HCT116 (cell line): Measurements from ENCODE around the gene ZNF488. TPM values are rescaled to one million over a fixed set of nuclear protein-coding genes. Genes with fewer than 3 reads are reported as not detected.

Experiments used
- ATAC-seq: fragments of 200-7000 bp; cut with Tn5 transposase; 2 replicates; pipeline ENCODE4 v1.9.1; 2020; ENCODE audit warnings: mild to moderate bottlenecking, moderate library complexity
- BruUV-seq: library from RNA; stranded (reverse); fragments of 400-500 nt; replicated peaks from 2 replicates; lab custom pipeline; 2021; lab: Mats Ljungman, UMichigan
- CTCF ChIA-PET: fragments of 300-600 bp; sonication (Branson Sonifier 250); formaldehyde crosslinking; loops from one replicate; lab custom pipeline; 2021; ENCODE audit warnings: antibody characterized with exemption; lab: Charles Lee
- POLR2A ChIA-PET: fragments of 300-600, 350-600 bp; sonication (Branson Sonifier 250); formaldehyde crosslinking; loops from one replicate; lab custom pipeline; 2021; ENCODE audit warnings: antibody characterized with exemption; lab: Charles Lee
- RAD21 ChIA-PET, 2 experiments: fragments of 300-600 bp; sonication (Branson Sonifier 250); formaldehyde crosslinking; loops; one replicate each; lab custom pipeline; 2023; ENCODE audit warnings: low total read pairs in 2 of 2; ENCODE audit not compliant: uncharacterized antibody in 2 of 2, unreplicated experiment in 2 of 2, low non-redundant PET in 1 of 2; lab: Charles Lee
- DNase-seq: peaks from one replicate; pipeline ENCODE4 v3.0.0-alpha.2; 2010; ENCODE audit warnings: low read depth, low spot score
- H2AFZ ChIP-seq: fragments of 200-600 bp; shearing (Covaris generic), sonication (generic); 2 replicates; pipeline ENCODE4 v1.6.1; 2017; ENCODE audit warnings: low read depth, mixed run types, mixed read lengths, antibody characterized with exemption, low read length; ENCODE audit not compliant: poor library complexity, severe bottlenecking
- H3K27ac ChIP-seq: 2 replicates; pipeline ENCODE4 v1.5.1; 2012; ENCODE audit warnings: low read depth, low read length
- H3K27me3 ChIP-seq: fragments of 200-600 bp; sonication (generic); 2 replicates; pipeline ENCODE4 v1.6.1; 2016; ENCODE audit warnings: mixed run types, low read length, mixed read lengths; ENCODE audit not compliant: insufficient read depth
- H3K36me3 ChIP-seq, 2 experiments: fragments of 200-500 bp in 1 of 2; fragments of 200-600 bp in 1 of 2; sonication (Bioruptor generic) in 1 of 2; sonication (generic) in 1 of 2; 2 replicates each; pipeline versions ENCODE4 v1.5.1 to v1.6.1; 2014 to 2016; ENCODE audit warnings: low read length in 2 of 2, inconsistent platforms in 1 of 2, mixed read lengths in 1 of 2, mixed run types in 1 of 2; ENCODE audit not compliant: insufficient read depth in 2 of 2, control insufficient read depth in 1 of 2
- H3K4me1 ChIP-seq, 2 experiments: fragments of 200-600 bp in 1 of 2; sonication (generic) in 1 of 2; 2 replicates each; pipeline versions ENCODE4 v1.5.1 to v1.6.1; 2012 to 2017; ENCODE audit warnings: low read length in 2 of 2, inconsistent platforms in 1 of 2, mild to moderate bottlenecking in 1 of 2, mixed read lengths in 1 of 2, mixed run types in 1 of 2, moderate library complexity in 1 of 2; ENCODE audit not compliant: insufficient read depth in 2 of 2, control insufficient read depth in 1 of 2
- H3K4me2 ChIP-seq: fragments of 200-600 bp; sonication (generic); 2 replicates; pipeline ENCODE4 v1.6.1; 2017; ENCODE audit warnings: mixed run types, low read length, mixed read lengths
- H3K4me3 ChIP-seq, 2 experiments: fragments of 200-600 bp in 1 of 2; sonication (generic) in 1 of 2; replicated peaks in 1 of 2; 2 replicates each; pipeline ENCODE4 v1.5.1; 2011 to 2016; ENCODE audit warnings: low read length in 2 of 2, control low read depth in 1 of 2, low read depth in 1 of 2, mild to moderate bottlenecking in 1 of 2, mixed read lengths in 1 of 2, mixed run types in 1 of 2
- H3K79me2 ChIP-seq: fragments of 200-600 bp; sonication (generic); 2 replicates; pipeline ENCODE4 v1.6.1; 2017; ENCODE audit warnings: mild to moderate bottlenecking, mixed run types, low read length, moderate library complexity, mixed read lengths; ENCODE audit not compliant: insufficient read depth
- H3K9ac ChIP-seq: fragments of 200-600 bp; sonication (generic); 2 replicates; pipeline ENCODE4 v1.6.1; 2016; ENCODE audit warnings: low read length, mixed read lengths
- H3K9me2 ChIP-seq: fragments of 200-600 bp; sonication (generic), shearing (Covaris generic); 2 replicates; pipeline ENCODE4 v1.6.1; 2017; ENCODE audit warnings: mixed run types, mild to moderate bottlenecking, moderate library complexity; ENCODE audit not compliant: insufficient read depth
- H3K9me3 ChIP-seq, 2 experiments: fragments of 200-500 bp in 1 of 2; fragments of 200-600 bp in 1 of 2; sonication (Bioruptor generic) in 1 of 2; sonication (generic) in 1 of 2; 2 replicates each; pipeline ENCODE4 v1.6.1; 2014 to 2017; ENCODE audit warnings: low read length in 2 of 2, mixed read lengths in 2 of 2, inconsistent platforms in 1 of 2, low read depth in 1 of 2, mild to moderate bottlenecking in 1 of 2, mixed run types in 1 of 2, moderate library complexity in 1 of 2; ENCODE audit not compliant: control insufficient read depth in 1 of 2, insufficient read depth in 1 of 2
- H4K20me1 ChIP-seq: fragments of 200-600 bp; sonication (generic), shearing (Covaris generic); 2 replicates; pipeline ENCODE4 v1.6.1; 2017; ENCODE audit warnings: mixed run types, mild to moderate bottlenecking, moderate library complexity; ENCODE audit not compliant: insufficient read depth
- CEBPB ChIP-seq: IDR thresholded peaks from 2 replicates; pipeline ENCODE4 v1.6.1; 2012; ENCODE audit warnings: low read depth
- EGR1 ChIP-seq: IDR thresholded peaks from 2 replicates; pipeline ENCODE4 v1.6.1; 2012; ENCODE audit warnings: low read depth
- ELF1 ChIP-seq: IDR thresholded peaks from 2 replicates; pipeline ENCODE4 v1.6.1; 2012; ENCODE audit warnings: low read depth, borderline replicate concordance
- POLR2AphosphoS5 ChIP-seq: IDR thresholded peaks from 2 replicates; pipeline ENCODE4 v1.6.1; 2011; ENCODE audit warnings: mild to moderate bottlenecking, low read depth, low read length, moderate library complexity
- REST ChIP-seq: IDR thresholded peaks from 2 replicates; pipeline ENCODE4 v1.6.1; 2012; ENCODE audit warnings: low read depth
- SIN3A ChIP-seq: IDR thresholded peaks from 2 replicates; pipeline ENCODE4 v1.6.1; 2012; ENCODE audit warnings: low read depth
- SRF ChIP-seq: IDR thresholded peaks from 2 replicates; pipeline ENCODE4 v1.6.1; 2012; ENCODE audit warnings: low read depth
- TCF7L2 ChIP-seq: IDR thresholded peaks from 2 replicates; pipeline ENCODE4 v1.7.0; 2011; ENCODE audit warnings: borderline replicate concordance, inconsistent platforms; ENCODE audit not compliant: insufficient read depth, insufficient read length; ENCODE audit errors: extremely low read depth
- ZBTB33 ChIP-seq: IDR thresholded peaks from 2 replicates; pipeline ENCODE4 v1.6.1; 2011; ENCODE audit warnings: mild to moderate bottlenecking, low read length, moderate library complexity; ENCODE audit not compliant: insufficient replicate concordance; ENCODE audit errors: extremely low read depth
- intact Hi-C: fragments of 100-400 bp; cut with micrococcal nuclease; formaldehyde crosslinking; loops from 2 replicates; pipeline ENCODE4 v1.10.0; 2022
- total RNA-seq: library from RNA; stranded (reverse); gene quantifications from one replicate; pipeline ENCODE4 v1.2.1, GENCODE V29; 2021; ENCODE audit not compliant: unreplicated experiment

ZNF488 gene
- total RNA-seq, 1 experiment from 2014 or later = 3.9 TPM

- no peaks in the 10 kb centered on the region for H3K27me3 ChIP-seq
- ChIA-PET RAD21 (no interaction called here), POLR2A (no interaction called here), CTCF (no interaction called here)
- H3K27ac ChIP-seq = no peak overlapping the region
- H3K9ac ChIP-seq = no peak overlapping the region
- no peaks in the 10 kb centered on the region for H3K9me3 ChIP-seq
- H4K20me1 ChIP-seq = no peaks in the 10 kb centered on the region
- ATAC-seq (no peak), DNase-seq (no peak)
- H3K79me2 ChIP-seq = no peaks in the 10 kb centered on the region
- no peaks in the 10 kb centered on the region for H3K9me2 ChIP-seq
- H2AFZ ChIP-seq = no peak overlapping the region
- no TSS peak for BruUV-seq
- no peaks in the 10 kb centered on the region for H3K36me3 ChIP-seq
- no peak for TF ChIP-seq CEBPB
- TF ChIP-seq ELF1 = no peak
- no peak for TF ChIP-seq EGR1
- no peak for TF ChIP-seq ZBTB33
- intact Hi-C loops = no loop called here
- H3K4me1 ChIP-seq = no peaks in the 10 kb centered on the region
- no peak overlapping the region for H3K4me2 ChIP-seq
- H3K4me3 ChIP-seq = no peak overlapping the region
These were observed 35.2 kb downstream of the ZNF488 start for GRCh38 chr10:47348661-47349470.

- ATAC-seq (no peak), DNase-seq (no peak)
- intact Hi-C loops = no loop called here
- H3K4me1 ChIP-seq = no peaks in the 10 kb centered on the region
- ChIA-PET POLR2A (no interaction called here), CTCF (interaction anchor here (0.9 kb wide), 1 partner anchor 13 kb away, joined by 3 read pairs; no protein-coding TSS in a partner anchor), RAD21 (no interaction called here)
- no peaks in the 10 kb centered on the region for H3K9me3 ChIP-seq
- no peaks in the 10 kb centered on the region for H3K27me3 ChIP-seq
- no peaks in the 10 kb centered on the region for H3K9me2 ChIP-seq
- H2AFZ ChIP-seq = no peak within 1 kb of the TSS
- no TSS peak for BruUV-seq
- no peaks in the 10 kb centered on the region for H3K79me2 ChIP-seq
- H3K4me2 ChIP-seq = no peak within 1 kb of the TSS
- no peak within 1 kb of the TSS for H3K9ac ChIP-seq
- H4K20me1 ChIP-seq = no peaks in the 10 kb centered on the region
- H3K27ac ChIP-seq = no peak within 1 kb of the TSS
- no peaks in the 10 kb centered on the region for H3K36me3 ChIP-seq
- no peak within 1 kb of the TSS for H3K4me3 ChIP-seq
- TF ChIP-seq SIN3A (no peak), ZBTB33 (no peak), CEBPB (no peak), TCF7L2 (no peak), POLR2AphosphoS5 (no peak), SRF (no peak), REST (no peak)
These were observed 35.9 kb downstream of the ZNF488 start, which contains the start of gene RBP3 for GRCh38 chr10:47348138-47348651. RBP3 (plus strand) TSS chr10:47348363; CDS start chr10:47348485, 122 bp downstream.
